ENCODE measurements around the gene LANCL2. TPM values are rescaled to one million over a fixed set of nuclear protein-coding genes. Genes with fewer than 3 reads are reported as not detected.
A peak's percentile ranks its signal among the peaks of the same experiment; 100 is the strongest.

Gene LANCL2
- total RNA-seq, 1 experiment from 2014 or later: 23.9 TPM

- no peak for DNase-seq (ENCODE audit: low read depth)
Observed at GRCh38 chr7:55361560-55361959, 3.6 kb upstream of the LANCL2 start.

GRCh38 chr7:55362927-55363326, 2.2 kb upstream of the LANCL2 start:
- no peak for DNase-seq (ENCODE audit: low read depth)

- no peak for DNase-seq (ENCODE audit: low read depth)
Observed at GRCh38 chr7:55363386-55364170, 1.6 kb upstream of the LANCL2 start.

- DNase-seq (ENCODE audit: low read depth): peak; percentile 98
Observed at GRCh38 chr7:55365675-55366460, 731 bp downstream of the LANCL2 start.

GRCh38 chr7:55366461-55367070, 1.4 kb downstream of the LANCL2 start:
- DNase-seq (ENCODE audit: low read depth): peak; percentile 27

GRCh38 chr7:55367283-55367840, 2.2 kb downstream of the LANCL2 start:
- no peak for DNase-seq (ENCODE audit: low read depth)

GRCh38 chr7:55369427-55370400, 4.6 kb downstream of the LANCL2 start:
- DNase-seq (ENCODE audit: low read depth): peak; percentile 88

- DNase-seq (ENCODE audit: low read depth): no peak
Observed at GRCh38 chr7:55374213-55374612, 9.1 kb downstream of the LANCL2 start.

GRCh38 chr7:55375237-55375636, 10.1 kb downstream of the LANCL2 start:
- no peak for DNase-seq (ENCODE audit: low read depth)

GRCh38 chr7:55377162-55377817, 12.2 kb downstream of the LANCL2 start:
- DNase-seq (ENCODE audit: low read depth): no peak

GRCh38 chr7:55379285-55379684, 14.1 kb downstream of the LANCL2 start:
- no peak for DNase-seq (ENCODE audit: low read depth)

GRCh38 chr7:55381189-55381588, 16.1 kb downstream of the LANCL2 start:
- no peak for DNase-seq (ENCODE audit: low read depth)

GRCh38 chr7:55381696-55382095, 16.6 kb downstream of the LANCL2 start:
- DNase-seq (ENCODE audit: low read depth): no peak

- DNase-seq (ENCODE audit: low read depth): no peak
Observed at GRCh38 chr7:55382251-55382650, 17.1 kb downstream of the LANCL2 start.

- DNase-seq (ENCODE audit: low read depth): no peak
Observed at GRCh38 chr7:55386541-55386940, 21.4 kb downstream of the LANCL2 start.

- peak; percentile 74 for DNase-seq (ENCODE audit: low read depth)
Observed at GRCh38 chr7:55387062-55387965, 22.2 kb downstream of the LANCL2 start.

GRCh38 chr7:55396233-55396785, 31.2 kb downstream of the LANCL2 start:
- DNase-seq (ENCODE audit: low read depth): no peak

GRCh38 chr7:55397617-55398016, 32.5 kb downstream of the LANCL2 start:
- no peak for DNase-seq (ENCODE audit: low read depth)

GRCh38 chr7:55400191-55400590, 35.1 kb downstream of the LANCL2 start:
- no peak for DNase-seq (ENCODE audit: low read depth)
